ENCODE data around the gene METAP1D.
A peak's percentile ranks its signal among the peaks of the same experiment; 100 is the strongest.

METAP1D gene

GRCh38 chr2:172100935-172101820, 101.4 kb downstream of the METAP1D start:
- peak overlapping the region; percentile 35 for H3K4me3 ChIP-seq (ENCODE audit: low read depth, low read length)
- TF ChIP-seq CTCF (IDR thresholded peaks at IDR 0.05; ENCODE audit: low read depth, low read length), result no peak
- H3K4me1 ChIP-seq, result no peaks in the 10 kb centered on the region
- peaks cover 75% of the 10 kb centered on the region for H3K27me3 ChIP-seq
- H3K9me3 ChIP-seq, result no peaks in the 10 kb centered on the region
- no peaks in the 10 kb centered on the region for H3K36me3 ChIP-seq
- peak; percentile 21 for DNase-seq

DNA sequence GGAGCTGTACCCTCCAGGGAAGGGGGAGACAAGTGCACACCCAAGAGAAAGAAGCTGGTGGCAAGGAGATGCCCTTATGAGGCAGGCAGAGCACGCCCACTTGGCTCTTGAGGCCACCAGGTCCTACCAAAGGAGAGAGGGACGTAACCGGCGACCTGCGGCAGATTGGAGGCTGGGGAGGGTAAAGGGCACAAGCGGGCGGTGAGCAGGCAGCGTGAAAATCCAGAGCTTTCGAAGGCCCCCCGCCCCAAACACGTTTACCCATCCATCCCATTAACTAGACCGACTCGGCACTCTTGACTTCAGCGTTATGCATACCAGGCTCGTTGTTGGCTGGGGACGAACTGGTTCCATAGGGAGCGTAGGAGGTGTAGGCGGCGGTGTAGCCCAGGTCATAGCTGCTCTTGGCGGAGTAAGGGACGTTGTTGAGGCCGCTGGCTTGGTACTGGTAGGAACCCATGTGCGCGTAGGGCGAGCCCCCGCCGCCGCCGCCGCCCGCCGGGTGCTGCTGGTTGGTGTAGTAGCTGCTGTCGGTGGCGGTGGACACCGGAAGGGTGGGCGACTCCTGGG, 102.2 kb downstream of the METAP1D start:
- Histone ChIP-seq H3K36me3 (no peaks in the 10 kb centered on the region), H3K4me1 (no peaks in the 10 kb centered on the region), H3K27me3 (peaks cover 73% of the 10 kb centered on the region), H3K4me3 (ENCODE audit: low read depth, low read length) (peak overlapping the region; percentile 56), H3K9me3 (no peaks in the 10 kb centered on the region)
- TF ChIP-seq CTCF (IDR thresholded peaks at IDR 0.05; ENCODE audit: low read depth, low read length), result no peak
- DNase-seq, result peak; percentile 17

DNA sequence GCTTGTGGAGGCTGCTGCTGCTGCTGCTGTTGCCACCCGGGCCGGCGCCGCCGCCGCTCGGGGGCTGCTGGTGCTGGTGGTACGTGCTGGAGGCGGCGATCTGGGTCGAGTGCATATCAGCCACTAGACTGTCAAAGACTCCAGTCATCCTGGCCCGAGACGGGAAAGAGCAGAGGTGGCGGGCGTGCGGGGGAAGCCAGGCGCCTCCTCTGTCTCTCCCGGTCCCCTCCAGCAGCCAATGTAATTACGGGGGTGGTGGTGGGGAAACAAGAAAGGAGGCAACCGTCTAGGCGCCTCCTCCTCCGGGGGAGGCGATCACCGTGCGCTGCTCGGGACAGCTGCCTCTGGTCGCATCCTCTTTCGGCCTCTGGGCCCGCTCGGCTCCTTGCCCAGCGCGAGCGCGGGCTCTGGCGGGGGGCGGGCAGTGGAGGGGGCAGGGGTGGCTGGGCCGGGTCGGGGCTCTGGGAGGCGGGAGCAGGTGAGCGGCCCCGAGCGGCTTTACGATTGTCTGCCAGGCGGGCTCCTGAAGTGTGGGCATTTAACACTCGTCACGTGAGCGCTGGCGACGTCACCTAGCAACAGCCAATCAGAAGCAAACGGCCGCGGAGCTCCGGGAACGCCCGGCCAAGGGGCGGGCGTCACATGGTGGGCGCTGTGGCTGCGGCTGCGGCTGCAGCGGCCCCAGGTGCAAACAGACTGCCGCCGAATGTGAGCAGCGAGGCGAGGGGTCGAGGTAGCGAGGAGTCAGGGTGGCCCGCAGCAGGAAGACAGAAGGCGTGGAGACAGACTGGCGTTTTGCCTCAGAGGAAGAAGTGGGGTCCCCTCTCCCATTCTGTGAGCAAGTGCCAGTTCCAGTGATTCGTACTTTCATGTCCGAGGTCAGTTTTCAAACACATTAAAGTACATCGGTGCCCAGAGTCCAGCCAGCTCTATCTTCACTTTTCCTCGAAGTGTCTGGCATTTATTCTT, 102.9 kb downstream of the METAP1D start, which contains the start of gene DLX2:
DLX2 (minus strand) TSS at position 510 of the 969 bp plus-strand sequence; CDS start at position 148, 362 bp downstream.
- no peak for TF ChIP-seq CTCF (IDR thresholded peaks at IDR 0.05; ENCODE audit: low read depth, low read length)
- Histone ChIP-seq H3K4me3 (ENCODE audit: low read depth, low read length) (peak within 1 kb of the TSS; percentile 56), H3K36me3 (no peaks in the 10 kb centered on the region), H3K4me1 (no peaks in the 10 kb centered on the region), H3K9me3 (no peaks in the 10 kb centered on the region), H3K27me3 (peaks cover 65% of the 10 kb centered on the region)
- DNase-seq, result peak; percentile 86

- Histone ChIP-seq H3K4me1 (no peaks in the 10 kb centered on the region), H3K4me3 (ENCODE audit: low read depth, low read length) (peak overlapping the region; percentile 56), H3K27me3 (peaks cover 55% of the 10 kb centered on the region), H3K9me3 (no peaks in the 10 kb centered on the region), H3K36me3 (no peaks in the 10 kb centered on the region)
- peak; percentile 74 for DNase-seq
- TF ChIP-seq CTCF (IDR thresholded peaks at IDR 0.05; ENCODE audit: low read depth, low read length), result peak; percentile 76
These were observed 103.9 kb downstream of the METAP1D start for GRCh38 chr2:172103471-172104272.

DNA sequence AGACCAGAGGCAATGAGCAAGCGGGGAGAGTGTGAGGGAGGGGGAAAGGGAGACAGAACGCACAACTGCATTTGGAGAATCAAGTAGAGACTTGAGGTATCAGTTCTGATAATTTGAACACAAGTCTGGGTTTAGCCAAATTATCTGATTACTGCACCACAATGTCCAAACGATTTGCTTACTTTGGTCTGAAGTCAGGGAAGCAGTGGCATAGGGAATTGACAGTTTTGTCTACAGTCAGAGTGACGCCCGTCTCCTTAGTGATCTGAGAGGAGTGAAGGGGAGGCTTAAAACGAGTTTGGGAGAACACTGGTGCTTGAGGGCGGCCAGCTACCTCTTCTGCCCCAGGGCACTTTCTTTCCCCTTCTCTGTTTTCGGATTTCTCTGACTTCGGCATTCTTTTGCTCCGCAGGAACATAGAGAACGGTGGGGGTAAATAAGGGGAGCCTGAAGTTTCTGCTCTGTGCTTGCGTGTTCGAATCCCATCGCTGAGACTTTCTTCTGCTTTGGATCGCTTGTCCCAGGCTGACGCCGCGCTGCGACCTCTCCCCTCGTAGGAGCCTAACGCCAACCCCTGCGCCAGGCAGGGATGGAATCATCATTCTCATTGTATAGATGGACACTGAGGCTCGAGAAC, 105.8 kb downstream of the METAP1D start:
- DNase-seq, result no peak
- Histone ChIP-seq H3K4me3 (ENCODE audit: low read depth, low read length) (peak overlapping the region; percentile 16), H3K4me1 (no peaks in the 10 kb centered on the region), H3K36me3 (no peaks in the 10 kb centered on the region), H3K9me3 (no peaks in the 10 kb centered on the region), H3K27me3 (peaks cover 36% of the 10 kb centered on the region)
- no peak for TF ChIP-seq CTCF (IDR thresholded peaks at IDR 0.05; ENCODE audit: low read depth, low read length)
